Common myeloid progenitor, CD34-positive (primary cell): ENCODE measurements around the gene RUFY3.
A peak's percentile ranks its signal among the peaks of the same experiment; 100 is the strongest.

Experiments
- CTCF ChIA-PET: fragments of 350-600 bp; sonication (Branson Sonifier 250); formaldehyde crosslinking; loops from one replicate; lab custom pipeline; 2021; ENCODE audit warnings: antibody characterized with exemption; lab: Charles Lee
- POLR2A ChIA-PET: fragments of 350-600 bp; sonication (Branson Sonifier 250); formaldehyde crosslinking; loops from one replicate; lab custom pipeline; 2021; ENCODE audit warnings: antibody characterized with exemption; lab: Charles Lee
- DNase-seq, 3 donors: peaks; one replicate each; pipeline versions ENCODE4 v3.0.0 to v3.0.0-alpha.2; 2013
- H3K27ac ChIP-seq, 2 experiments: 1 replicate in 1 of 2; 2 replicates in 1 of 2; pipeline ENCODE4 v1.7.0; 2013; ENCODE audit warnings: inconsistent platforms in 2 of 2, low read length in 2 of 2, mild to moderate bottlenecking in 2 of 2, low read depth in 1 of 2, moderate library complexity in 1 of 2; ENCODE audit not compliant: severe bottlenecking in 2 of 2, insufficient read depth in 1 of 2, poor library complexity in 1 of 2
- H3K27me3 ChIP-seq, 5 experiments: replicated peaks in 2 of 5; 1 replicate in 3 of 5; 2 replicates in 2 of 5; pipeline versions ENCODE4 v1.6.1 to v1.7.0; 2013; ENCODE audit warnings: low read length in 4 of 5, mild to moderate bottlenecking in 2 of 5, moderate library complexity in 2 of 5, inconsistent platforms in 1 of 5; ENCODE audit not compliant: insufficient read depth in 5 of 5, control insufficient read depth in 4 of 5
- H3K36me3 ChIP-seq, 4 experiments: 1 replicate in 2 of 4; 2 replicates in 2 of 4; pipeline versions ENCODE4 v1.6.1 to v1.7.0; 2013; ENCODE audit warnings: low read length in 3 of 4, control low read depth in 1 of 4, mild to moderate bottlenecking in 1 of 4; ENCODE audit not compliant: control insufficient read depth in 4 of 4, insufficient read depth in 4 of 4
- H3K4me1 ChIP-seq, 4 experiments: 1 replicate in 3 of 4; 2 replicates in 1 of 4; pipeline versions ENCODE4 v1.6.1 to v1.7.1; 2013; ENCODE audit warnings: low read length in 3 of 4, mild to moderate bottlenecking in 3 of 4, control low read depth in 1 of 4, inconsistent platforms in 1 of 4, moderate library complexity in 1 of 4; ENCODE audit not compliant: control insufficient read depth in 4 of 4, insufficient read depth in 4 of 4; ENCODE audit errors: control extremely low read depth in 1 of 4
- H3K4me3 ChIP-seq, 7 experiments: 1 replicate in 4 of 7; 2 replicates in 3 of 7; pipeline versions ENCODE4 v1.5.1 to v1.7.0; 2013; ENCODE audit warnings: mild to moderate bottlenecking in 7 of 7, low read length in 6 of 7, moderate library complexity in 6 of 7, inconsistent platforms in 2 of 7, low read depth in 2 of 7, control low read depth in 1 of 7; ENCODE audit not compliant: insufficient read depth in 4 of 7, control insufficient read depth in 1 of 7; ENCODE audit errors: extremely low read depth in 1 of 7
- H3K9me3 ChIP-seq, 5 experiments: 1 replicate in 4 of 5; 2 replicates in 1 of 5; pipeline versions ENCODE4 v1.6.1 to v1.7.1; 2013; ENCODE audit warnings: low read length in 4 of 5, mild to moderate bottlenecking in 2 of 5, inconsistent platforms in 1 of 5, low read depth in 1 of 5, moderate library complexity in 1 of 5; ENCODE audit not compliant: control insufficient read depth in 4 of 5, insufficient read depth in 2 of 5; ENCODE audit errors: control extremely low read depth in 1 of 5
- WGBS: methylation state at CpG from one replicate; pipeline ENCODE4 v1.1.5; 2013; ENCODE audit not compliant: insufficient coverage; 5-methylcytosine and 5-hydroxymethylcytosine counted together

Gene RUFY3

GRCh38 chr4:70704931-70705182 is 16.9 kb upstream of the RUFY3 start:
- DNase-seq = no peak
- H3K9me3 ChIP-seq = no peaks in the 10 kb centered on the region
- ChIA-PET CTCF (interaction anchor here (0.9 to 4.6 kb wide), 8 partner anchors 12 to 48 kb away, joined by 3 to 28 read pairs (median 6); partner anchors contain the start of gene UTP3), POLR2A (interaction anchor here (0.5 kb wide), 1 partner anchor 26 kb away, joined by 3 read pairs; no protein-coding TSS in a partner anchor)
- no peaks in the 10 kb centered on the region for H3K36me3 ChIP-seq
- H3K27ac ChIP-seq = peak overlapping the region in 1 of 2 experiments; percentile 81
- no peaks in the 10 kb centered on the region for H3K27me3 ChIP-seq
- H3K4me1 ChIP-seq = peaks cover 15 to 20% (median 17%) of the 10 kb centered on the region in 4 experiments
- H3K4me3 ChIP-seq = peak overlapping the region; percentile 56 to 94 (median 82)
- 0% methylated on average over 32 of the region's 39 CpGs for WGBS

GRCh38 chr4:70705183-70706043 is 16.4 kb upstream of the RUFY3 start:
- H3K36me3 ChIP-seq = no peaks in the 10 kb centered on the region
- CTCF ChIA-PET = interaction anchor here (0.8 to 4.6 kb wide), 9 partner anchors 10 to 49 kb away, joined by 3 to 28 read pairs (median 5); partner anchors contain the start of gene UTP3
- H3K9me3 ChIP-seq = no peaks in the 10 kb centered on the region
- peaks cover 15 to 20% (median 17%) of the 10 kb centered on the region in 4 experiments for H3K4me1 ChIP-seq
- peak overlapping the region; percentile 56 to 94 (median 82) for H3K4me3 ChIP-seq
- no peaks in the 10 kb centered on the region for H3K27me3 ChIP-seq
- peak overlapping the region in 1 of 2 experiments; percentile 81 for H3K27ac ChIP-seq
- DNase-seq = peak; percentile 77 to 88 (median 82)
- POLR2A ChIA-PET = interaction anchor here (0.5 kb wide), 1 partner anchor 26 kb away, joined by 3 read pairs; no protein-coding TSS in a partner anchor
- WGBS = under 1% methylated on average over 76 of the region's 86 CpGs

DNA sequence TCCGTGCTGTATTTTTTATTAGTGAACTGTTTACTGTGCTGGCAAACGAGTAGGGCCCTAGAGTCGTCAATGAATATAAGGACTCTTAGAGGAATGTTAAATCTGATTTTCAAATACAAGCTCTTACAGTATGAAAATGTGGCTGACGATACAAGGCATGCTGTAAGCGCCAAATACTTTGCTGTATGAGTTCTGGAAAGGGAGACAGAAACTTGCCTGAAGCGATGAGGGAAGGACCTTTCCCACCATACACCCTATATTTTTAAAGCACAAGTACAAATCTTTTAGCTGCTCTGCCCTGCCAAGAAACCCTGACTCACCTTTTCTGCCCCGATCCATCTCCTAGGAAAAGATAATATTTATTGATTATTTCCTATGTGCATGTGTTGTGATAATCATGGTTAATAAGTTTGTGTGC is 15.7 kb upstream of the RUFY3 start:
- POLR2A ChIA-PET = no interaction called here
- peak overlapping the region; percentile 56 to 94 (median 82) for H3K4me3 ChIP-seq
- no peaks in the 10 kb centered on the region for H3K36me3 ChIP-seq
- peak overlapping the region in 1 of 2 experiments; percentile 81 for H3K27ac ChIP-seq
- no peaks in the 10 kb centered on the region for H3K27me3 ChIP-seq
- H3K4me1 ChIP-seq = peaks cover 15 to 20% (median 17%) of the 10 kb centered on the region in 4 experiments
- WGBS = 19% methylated on average over 3 of the region's 7 CpGs
- CTCF ChIA-PET = interaction anchor here (0.8 to 4.6 kb wide), 7 partner anchors 9 to 31 kb away, joined by 3 to 24 read pairs (median 5); no protein-coding TSS in a partner anchor
- no peaks in the 10 kb centered on the region for H3K9me3 ChIP-seq
- no peak for DNase-seq

GRCh38 chr4:70706516-70706915 is 15.2 kb upstream of the RUFY3 start:
- CTCF ChIA-PET = interaction anchor here (0.8 to 4.6 kb wide), 6 partner anchors 9 to 31 kb away, joined by 3 to 24 read pairs (median 6); no protein-coding TSS in a partner anchor
- Histone ChIP-seq H3K9me3 (no peaks in the 10 kb centered on the region), H3K36me3 (no peaks in the 10 kb centered on the region), H3K4me3 (peak overlapping the region in 5 of 7 experiments; percentile 69 to 94 (median 82)), H3K4me1 (peaks cover 15 to 21% (median 19%) of the 10 kb centered on the region in 4 experiments), H3K27ac (no peak overlapping the region), H3K27me3 (no peaks in the 10 kb centered on the region)
- POLR2A ChIA-PET = no interaction called here
- no peak for DNase-seq
- 100% methylated on average over 1 of the region's 1 CpG for WGBS

DNA sequence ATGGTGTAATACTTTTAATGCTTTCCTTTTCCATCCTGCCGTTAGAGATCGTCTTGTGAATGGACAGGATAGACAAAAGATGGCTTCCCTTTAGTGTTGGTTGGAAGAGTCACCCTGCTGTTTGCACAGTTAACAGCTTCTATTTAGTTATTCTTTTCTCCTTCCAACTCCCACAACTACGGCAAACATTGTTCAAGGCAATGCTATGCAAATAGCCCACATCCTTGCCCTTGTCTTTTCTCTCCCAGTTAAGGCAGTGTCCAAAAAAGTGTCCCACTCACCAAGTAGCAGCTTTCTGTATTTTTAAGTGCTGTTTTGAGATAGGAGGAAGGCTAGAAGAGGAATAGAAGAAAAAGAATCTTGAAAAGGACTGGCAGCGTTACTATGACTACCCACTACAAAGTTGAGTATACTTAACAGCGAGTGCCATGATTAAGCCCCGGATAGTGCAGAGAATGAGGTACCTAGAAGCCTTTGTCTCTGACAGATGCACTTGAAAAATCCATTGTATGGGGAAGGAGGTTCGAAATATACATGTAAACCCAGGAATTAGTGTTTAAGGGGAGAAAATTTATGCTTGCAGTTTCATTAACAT is 12.1 kb upstream of the RUFY3 start:
- no peaks in the 10 kb centered on the region for H3K27me3 ChIP-seq
- no peak for DNase-seq
- POLR2A ChIA-PET = no interaction called here
- 100% methylated on average over 4 of the region's 7 CpGs for WGBS
- no peaks in the 10 kb centered on the region for H3K9me3 ChIP-seq
- no peaks in the 10 kb centered on the region for H3K36me3 ChIP-seq
- no peak overlapping the region for H3K4me3 ChIP-seq
- H3K27ac ChIP-seq = no peak overlapping the region
- peaks cover 14 to 39% (median 17%) of the 10 kb centered on the region in 4 experiments for H3K4me1 ChIP-seq
- CTCF ChIA-PET = interaction anchor here (1.0 kb wide), 1 partner anchor 13 kb away, joined by 3 read pairs; no protein-coding TSS in a partner anchor

- DNase-seq = no peak
- Histone ChIP-seq H3K27ac (no peak overlapping the region), H3K27me3 (no peaks in the 10 kb centered on the region), H3K36me3 (no peaks in the 10 kb centered on the region), H3K4me1 (peaks cover 6 to 33% (median 9%) of the 10 kb centered on the region in 4 experiments), H3K9me3 (no peaks in the 10 kb centered on the region), H3K4me3 (no peak overlapping the region)
- ChIA-PET POLR2A (no interaction called here), CTCF (interaction anchor here (1.0 to 2.7 kb wide), 3 partner anchors 15 to 71 kb away, joined by 3 to 10 read pairs (median 6); no protein-coding TSS in a partner anchor)
- WGBS = 78% methylated on average over 3 of the region's 3 CpGs
These were observed 10.2 kb upstream of the RUFY3 start for GRCh38 chr4:70711599-70711998.
